GM12873 (cell line): ENCODE measurements around the gene SPRED3.

Experiments
- CTCF ChIP-seq: IDR thresholded peaks from 2 replicates; pipeline ENCODE4 v1.5.1; 2012; ENCODE audit warnings: low read depth, mild to moderate bottlenecking, moderate library complexity, low read length, control low read depth; ENCODE audit not compliant: insufficient read depth; ENCODE audit errors: missing control alignments

Gene SPRED3

GRCh38 chr19:38375098-38375493 lies 13.4 kb upstream of the SPRED3 start:
- TF ChIP-seq CTCF, result no peak

- no peak for TF ChIP-seq CTCF
Measured at GRCh38 chr19:38375748-38376147, 12.7 kb upstream of the SPRED3 start.

GRCh38 chr19:38376576-38376975 lies 11.9 kb upstream of the SPRED3 start:
- TF ChIP-seq CTCF, result no peak

- TF ChIP-seq CTCF, result no peak
Measured at GRCh38 chr19:38377052-38377451, 11.4 kb upstream of the SPRED3 start.

GRCh38 chr19:38378866-38379265 lies 9.6 kb upstream of the SPRED3 start:
- no peak for TF ChIP-seq CTCF

- no peak for TF ChIP-seq CTCF
Measured at GRCh38 chr19:38381138-38381537, 7.4 kb upstream of the SPRED3 start.

GRCh38 chr19:38383184-38383583 lies 5.3 kb upstream of the SPRED3 start:
- no peak for TF ChIP-seq CTCF
